ENCODE data around the gene NSD2. TPM values are rescaled to one million over a fixed set of nuclear protein-coding genes. Genes with fewer than 3 reads are reported as not detected.

The NSD2 gene
- total RNA-seq = 85.6 and 119 TPM in 2 replicates

DNA sequence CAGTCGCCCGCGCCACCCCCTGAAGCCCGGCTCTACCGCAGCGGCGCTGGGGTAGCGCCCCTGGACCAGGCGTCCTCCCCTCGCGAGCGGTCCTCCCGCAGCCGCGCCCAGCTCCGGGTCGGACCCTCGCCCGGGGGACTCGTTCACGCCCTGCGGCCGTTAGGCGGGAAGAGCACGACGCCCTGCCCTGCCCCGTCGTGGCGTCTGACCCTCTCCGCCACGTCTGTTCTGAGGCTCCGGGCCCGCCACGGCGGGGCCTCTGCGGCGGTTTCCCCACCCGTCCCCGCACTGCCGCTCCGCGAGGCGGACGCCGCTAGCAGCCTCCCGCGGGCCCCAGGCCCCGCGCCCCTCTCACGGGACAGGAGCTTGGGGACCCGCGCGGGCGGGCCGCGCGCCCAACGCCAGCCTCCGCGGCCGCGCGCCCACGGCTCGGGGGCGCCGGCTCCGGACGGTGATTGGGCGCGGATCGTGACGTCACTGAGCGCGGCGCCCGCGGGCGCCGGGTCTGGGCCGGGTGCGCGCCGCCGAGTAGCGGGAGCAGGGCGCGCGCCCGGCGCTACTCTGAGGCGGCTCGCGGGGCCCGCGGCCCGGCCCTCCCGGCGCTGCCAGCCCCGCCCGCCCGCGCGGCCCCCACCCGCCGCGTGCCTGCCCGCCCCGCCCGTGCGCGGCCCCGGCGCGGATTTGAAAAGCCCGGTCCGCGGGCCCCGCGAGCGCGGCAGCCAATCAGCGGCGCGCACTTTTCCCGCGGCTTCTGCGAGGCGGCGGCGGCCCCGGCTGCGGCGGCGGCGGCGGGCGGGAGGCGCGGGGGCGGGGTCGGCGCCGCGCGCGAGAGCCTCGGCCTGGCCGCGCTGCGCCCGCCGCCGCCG is at the start of gene NSD2:
Gene NSD2, plus strand, starts transcription at position 816 of the 866 bp plus-strand sequence. CDS start 29,262 bp downstream, outside the sequence.
- no peak for TF ChIP-seq CTCF (conservative IDR thresholded peaks at IDR 0.05; ENCODE audit: low read depth, low read length)
- peak within 1 kb of the TSS; percentile 80 for H3K4me3 ChIP-seq (ENCODE audit: low read depth, low read length)
- no peak for DNase-seq (ENCODE audit: low read depth)

DNA sequence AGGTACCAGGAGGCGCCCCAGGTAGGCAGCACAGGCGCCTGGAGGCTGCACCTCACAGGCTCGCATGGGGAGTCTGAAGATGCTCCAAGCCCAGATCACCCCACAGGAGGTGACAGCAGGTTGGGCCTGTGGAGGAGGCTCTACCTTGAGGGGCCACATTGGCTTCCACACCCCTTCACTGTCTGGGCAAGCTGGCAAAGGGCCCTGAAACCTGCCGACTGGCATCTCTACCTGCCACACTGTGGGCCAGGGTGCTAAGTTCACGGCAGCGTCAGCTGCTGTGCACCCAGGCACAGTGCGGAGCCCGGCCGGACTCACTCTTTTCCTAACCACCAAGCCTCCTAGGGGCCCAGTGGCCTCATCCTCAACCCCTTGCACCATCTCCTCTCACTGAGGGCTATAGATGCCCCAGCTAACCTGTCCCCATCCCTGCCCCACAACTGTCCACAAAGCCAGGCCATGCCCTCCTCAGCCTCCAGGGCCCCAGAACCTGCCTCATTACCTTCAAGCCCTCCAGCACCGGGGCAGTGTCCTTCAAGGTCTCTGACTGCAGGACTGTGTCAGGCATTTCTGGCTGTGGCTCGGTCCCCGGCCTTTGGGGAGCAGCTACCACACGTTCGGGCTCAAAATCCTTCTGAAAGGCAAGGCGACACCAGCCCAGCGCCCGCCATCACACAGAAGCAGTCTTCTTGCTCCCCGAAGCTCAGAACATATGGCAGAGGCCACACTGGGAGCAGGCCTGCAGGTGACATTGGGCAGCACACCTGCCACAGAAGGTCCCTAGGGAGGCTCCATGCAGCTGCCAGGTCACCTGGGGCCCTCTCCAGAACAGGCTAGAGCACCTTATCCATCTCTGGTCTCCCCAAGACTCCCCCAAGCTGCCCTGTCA is 49.3 kb upstream of the NSD2 start:
- DNase-seq (ENCODE audit: low read depth) = no peak
- H3K4me3 ChIP-seq (ENCODE audit: low read depth, low read length) = no peak overlapping the region
- TF ChIP-seq CTCF (conservative IDR thresholded peaks at IDR 0.05; ENCODE audit: low read depth, low read length) = no peak

- no peak for DNase-seq (ENCODE audit: low read depth)
- TF ChIP-seq CTCF (conservative IDR thresholded peaks at IDR 0.05; ENCODE audit: low read depth, low read length) = no peak
- no peak overlapping the region for H3K4me3 ChIP-seq (ENCODE audit: low read depth, low read length)
Observed at GRCh38 chr4:1822568-1823544, 48.3 kb upstream of the NSD2 start.

GRCh38 chr4:1823545-1823932 is 47.7 kb upstream of the NSD2 start:
- no peak overlapping the region for H3K4me3 ChIP-seq (ENCODE audit: low read depth, low read length)
- no peak for TF ChIP-seq CTCF (conservative IDR thresholded peaks at IDR 0.05; ENCODE audit: low read depth, low read length)
- DNase-seq (ENCODE audit: low read depth) = no peak

- no peak overlapping the region for H3K4me3 ChIP-seq (ENCODE audit: low read depth, low read length)
- TF ChIP-seq CTCF (conservative IDR thresholded peaks at IDR 0.05; ENCODE audit: low read depth, low read length) = no peak
- no peak for DNase-seq (ENCODE audit: low read depth)
Observed at GRCh38 chr4:1824746-1825145, 46.4 kb upstream of the NSD2 start.

DNA sequence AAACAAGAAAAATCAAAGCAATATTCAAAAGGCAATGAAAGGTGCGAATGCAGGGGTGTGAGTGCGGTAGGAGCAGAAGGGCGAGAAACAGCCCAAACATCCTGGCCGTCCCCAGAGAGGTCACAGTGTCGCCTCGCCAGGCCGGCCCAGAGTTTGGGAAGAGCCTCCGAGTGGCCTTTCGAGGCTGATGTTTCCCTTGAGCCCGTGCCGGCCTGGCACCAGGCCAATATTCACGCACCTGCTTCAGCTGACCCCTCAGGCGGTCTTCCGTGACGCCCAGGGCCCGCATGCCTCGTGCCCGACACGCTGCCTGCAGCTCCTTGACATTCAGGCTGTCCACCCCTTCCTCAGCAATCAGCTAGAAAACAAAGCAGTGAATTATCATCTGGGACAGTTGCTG is 45.9 kb upstream of the NSD2 start:
- no peak for TF ChIP-seq CTCF (conservative IDR thresholded peaks at IDR 0.05; ENCODE audit: low read depth, low read length)
- H3K4me3 ChIP-seq (ENCODE audit: low read depth, low read length) = no peak overlapping the region
- no peak for DNase-seq (ENCODE audit: low read depth)

All from epithelial cell of proximal tubule (primary cell).